ENCODE data around the gene MPP2. TPM values are rescaled to one million over a fixed set of nuclear protein-coding genes. Genes with fewer than 3 reads are reported as not detected.
A peak's percentile ranks its signal among the peaks of the same experiment; 100 is the strongest.

MPP2 gene
- total RNA-seq, 2 donors from 2014 or later: 1.1 to 2.8 TPM

DNA sequence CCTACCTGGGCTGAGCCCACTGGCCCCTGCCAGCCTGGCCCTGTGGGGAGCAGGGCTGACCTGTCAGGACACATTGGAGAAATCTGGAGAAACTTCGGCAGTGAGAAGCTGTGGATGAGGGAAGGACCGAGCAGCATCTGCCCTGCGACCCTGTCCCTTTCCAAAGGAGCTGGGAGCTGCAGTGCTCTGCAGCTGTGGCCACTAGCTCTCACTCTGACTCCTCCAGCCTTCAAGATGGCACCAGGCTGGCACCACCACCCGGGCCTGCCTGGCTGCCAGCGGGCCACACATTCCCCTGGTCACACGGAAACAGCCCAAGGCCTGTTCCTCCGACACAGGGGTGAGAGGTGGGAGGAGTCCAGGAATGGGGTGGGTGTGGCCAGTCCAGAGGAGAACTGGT lies 30.3 kb downstream of the MPP2 start:
- Histone ChIP-seq H3K27me3 (no peaks in the 10 kb centered on the region), H3K4me3 (no peak overlapping the region), H3K9me3 (no peaks in the 10 kb centered on the region), H3K4me1 (peaks cover 5% of the 10 kb centered on the region), H3K36me3 (no peaks in the 10 kb centered on the region), H3K9ac (ENCODE audit: low read depth in 2 of 2, low read length in 2 of 2) (no peak overlapping the region), H3K27ac (no peak overlapping the region)
- intact Hi-C loops (cut with DNase I): no loop called here
- TF ChIP-seq, protein P1, sequence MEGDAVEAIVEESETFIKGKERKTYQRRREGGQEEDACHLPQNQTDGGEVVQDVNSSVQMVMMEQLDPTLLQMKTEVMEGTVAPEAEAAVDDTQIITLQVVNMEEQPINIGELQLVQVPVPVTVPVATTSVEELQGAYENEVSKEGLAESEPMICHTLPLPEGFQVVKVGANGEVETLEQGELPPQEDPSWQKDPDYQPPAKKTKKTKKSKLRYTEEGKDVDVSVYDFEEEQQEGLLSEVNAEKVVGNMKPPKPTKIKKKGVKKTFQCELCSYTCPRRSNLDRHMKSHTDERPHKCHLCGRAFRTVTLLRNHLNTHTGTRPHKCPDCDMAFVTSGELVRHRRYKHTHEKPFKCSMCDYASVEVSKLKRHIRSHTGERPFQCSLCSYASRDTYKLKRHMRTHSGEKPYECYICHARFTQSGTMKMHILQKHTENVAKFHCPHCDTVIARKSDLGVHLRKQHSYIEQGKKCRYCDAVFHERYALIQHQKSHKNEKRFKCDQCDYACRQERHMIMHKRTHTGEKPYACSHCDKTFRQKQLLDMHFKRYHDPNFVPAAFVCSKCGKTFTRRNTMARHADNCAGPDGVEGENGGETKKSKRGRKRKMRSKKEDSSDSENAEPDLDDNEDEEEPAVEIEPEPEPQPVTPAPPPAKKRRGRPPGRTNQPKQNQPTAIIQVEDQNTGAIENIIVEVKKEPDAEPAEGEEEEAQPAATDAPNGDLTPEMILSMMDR (IDR thresholded peaks at IDR 0.05): no peak
- DNase-seq: no peak

DNA sequence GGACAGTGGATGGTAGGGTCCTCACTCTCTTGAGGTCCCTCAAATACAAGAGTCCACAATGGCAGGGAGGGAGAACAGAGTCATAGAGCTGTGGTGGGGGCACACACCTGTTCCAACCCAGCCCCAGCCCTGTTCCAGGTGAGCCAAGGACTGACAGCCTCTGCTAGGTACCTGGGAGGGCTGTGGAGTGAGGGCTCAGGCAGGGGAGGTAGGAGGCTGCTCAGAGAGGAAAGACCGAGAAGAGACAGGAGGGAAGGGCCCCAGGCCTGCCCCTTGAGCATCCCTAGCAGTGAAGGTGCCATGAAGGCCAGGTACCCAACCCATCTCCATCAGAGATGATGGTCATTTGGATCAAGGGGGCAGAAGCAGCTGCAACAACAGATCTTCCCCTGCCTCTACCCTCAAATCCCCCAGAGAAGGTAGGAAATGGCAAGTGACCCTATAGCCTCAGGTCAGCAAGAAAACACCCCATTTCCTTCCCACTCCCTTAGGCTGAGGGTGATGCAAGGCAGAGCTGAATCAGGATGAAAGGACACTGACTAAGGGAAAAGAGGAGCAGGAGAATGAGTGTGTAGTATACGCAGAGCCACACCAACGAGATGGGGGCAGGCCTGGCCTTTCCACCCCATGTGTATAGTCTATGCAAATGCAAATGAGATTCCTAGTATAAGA lies 31.7 kb downstream of the MPP2 start:
- H3K4me1 ChIP-seq: peaks cover 5% of the 10 kb centered on the region
- H3K9me3 ChIP-seq: no peaks in the 10 kb centered on the region
- H3K27me3 ChIP-seq: no peaks in the 10 kb centered on the region
- DNase-seq: no peak
- no peak overlapping the region for H3K4me3 ChIP-seq
- TF ChIP-seq, protein P1 (IDR thresholded peaks at IDR 0.05): no peak
- H3K27ac ChIP-seq: no peak overlapping the region
- H3K9ac ChIP-seq (ENCODE audit: low read depth in 2 of 2, low read length in 2 of 2): no peak overlapping the region
- no peaks in the 10 kb centered on the region for H3K36me3 ChIP-seq
- intact Hi-C loops (cut with DNase I): no loop called here

DNA sequence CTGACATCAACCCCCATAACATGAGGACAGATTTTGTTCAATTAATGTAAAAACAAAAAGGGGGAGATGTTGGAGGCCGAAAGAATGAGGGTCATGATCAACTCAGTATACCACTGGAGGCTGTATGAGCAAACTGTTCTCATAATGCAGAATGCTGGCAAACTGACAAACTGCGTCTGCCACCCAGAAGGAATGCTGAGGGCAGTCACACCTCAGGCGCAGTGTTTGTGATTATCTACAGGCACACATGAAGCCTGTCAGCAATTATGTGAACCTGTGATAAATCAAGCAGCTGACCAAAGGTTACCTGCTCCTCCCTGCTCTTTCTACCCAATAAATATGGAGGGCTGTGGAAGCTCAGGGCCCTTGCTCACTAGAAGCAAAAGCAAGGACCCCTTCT lies 33.0 kb downstream of the MPP2 start:
- H3K4me1 ChIP-seq: peaks cover 5% of the 10 kb centered on the region
- intact Hi-C loops (cut with DNase I): no loop called here

DNA sequence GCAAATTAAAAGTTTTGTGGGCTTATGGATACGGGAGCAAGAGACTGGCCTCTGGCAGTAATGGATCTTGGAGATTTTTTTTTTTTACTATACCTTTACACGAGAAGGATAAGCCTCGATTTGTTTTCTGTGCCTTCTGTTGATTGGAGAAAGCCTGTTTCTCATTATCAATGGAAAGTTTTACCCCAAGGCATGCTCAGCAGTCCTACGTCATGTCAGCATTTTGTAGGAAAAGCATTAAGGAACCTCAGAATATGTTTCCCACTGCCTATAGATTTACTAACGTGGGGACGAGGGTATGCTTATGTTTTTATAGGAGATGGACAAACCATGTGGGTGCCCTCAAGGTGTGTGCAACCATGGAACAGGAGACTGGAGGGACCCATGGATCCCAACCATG lies 33.5 kb downstream of the MPP2 start:
- Histone ChIP-seq H3K9me3 (no peaks in the 10 kb centered on the region), H3K4me1 (peaks cover 5% of the 10 kb centered on the region), H3K36me3 (no peaks in the 10 kb centered on the region), H3K27ac (peak overlapping the region; percentile 57), H3K9ac (ENCODE audit: low read depth in 2 of 2, low read length in 2 of 2) (peak overlapping the region in 1 of 2 donors; percentile 77), H3K27me3 (no peaks in the 10 kb centered on the region), H3K4me3 (no peak overlapping the region)
- TF ChIP-seq, protein P1 (IDR thresholded peaks at IDR 0.05): no peak
- no peak for DNase-seq
- intact Hi-C loops (cut with DNase I): no loop called here

More for the DNA sequence above, 33.0 kb downstream of the MPP2 start:
- H3K4me3 ChIP-seq: no peak overlapping the region
- H3K27me3 ChIP-seq: no peaks in the 10 kb centered on the region
- H3K27ac ChIP-seq: peak overlapping the region; percentile 57
- H3K9me3 ChIP-seq: no peaks in the 10 kb centered on the region
- TF ChIP-seq, protein P1 (IDR thresholded peaks at IDR 0.05): no peak
- peak overlapping the region in 1 of 2 donors; percentile 77 for H3K9ac ChIP-seq (ENCODE audit: low read depth in 2 of 2, low read length in 2 of 2)
- DNase-seq: peak; percentile 84
- no peaks in the 10 kb centered on the region for H3K36me3 ChIP-seq

DNA sequence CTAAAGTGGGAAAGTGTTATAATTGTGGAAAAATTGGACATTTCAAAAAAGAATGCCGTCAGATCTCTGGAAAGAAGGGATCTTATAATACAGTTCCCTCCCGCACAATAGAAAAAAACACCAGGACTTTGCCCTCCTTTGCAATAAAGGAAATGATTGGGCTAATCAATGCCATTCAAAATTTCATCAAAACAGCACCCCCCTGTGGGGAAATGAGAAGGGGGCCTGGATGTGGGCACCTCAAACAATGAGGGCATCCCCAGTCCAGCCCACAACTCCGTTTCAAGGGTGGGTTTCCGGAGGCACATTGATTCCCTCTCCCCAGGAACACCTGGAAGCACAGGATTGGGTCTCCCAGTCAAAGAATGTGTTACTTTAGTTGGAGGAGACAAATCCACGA lies 34.2 kb downstream of the MPP2 start:
- peak overlapping the region; percentile 57 for H3K27ac ChIP-seq
- no peaks in the 10 kb centered on the region for H3K4me1 ChIP-seq
- H3K9me3 ChIP-seq: no peaks in the 10 kb centered on the region
- TF ChIP-seq, protein P1 (IDR thresholded peaks at IDR 0.05): no peak
- intact Hi-C loops (cut with DNase I): no loop called here
- no peaks in the 10 kb centered on the region for H3K27me3 ChIP-seq
- peak overlapping the region in 1 of 2 donors; percentile 51 for H3K9ac ChIP-seq (ENCODE audit: low read depth in 2 of 2, low read length in 2 of 2)
- H3K4me3 ChIP-seq: no peak overlapping the region
- DNase-seq: peak; percentile 27
- H3K36me3 ChIP-seq: no peaks in the 10 kb centered on the region

Measured in colonic mucosa (tissue), 4 donors.